ENCODE data around the gene KLHDC9. TPM values are rescaled to one million over a fixed set of nuclear protein-coding genes. Genes with fewer than 3 reads are reported as not detected.

The KLHDC9 gene
- total and polyA plus RNA-seq, 2 of the 13 experiments (the other 11 are each of a cell fraction or from before 2014, with no cell fraction given), result 2.9 TPM

DNA sequence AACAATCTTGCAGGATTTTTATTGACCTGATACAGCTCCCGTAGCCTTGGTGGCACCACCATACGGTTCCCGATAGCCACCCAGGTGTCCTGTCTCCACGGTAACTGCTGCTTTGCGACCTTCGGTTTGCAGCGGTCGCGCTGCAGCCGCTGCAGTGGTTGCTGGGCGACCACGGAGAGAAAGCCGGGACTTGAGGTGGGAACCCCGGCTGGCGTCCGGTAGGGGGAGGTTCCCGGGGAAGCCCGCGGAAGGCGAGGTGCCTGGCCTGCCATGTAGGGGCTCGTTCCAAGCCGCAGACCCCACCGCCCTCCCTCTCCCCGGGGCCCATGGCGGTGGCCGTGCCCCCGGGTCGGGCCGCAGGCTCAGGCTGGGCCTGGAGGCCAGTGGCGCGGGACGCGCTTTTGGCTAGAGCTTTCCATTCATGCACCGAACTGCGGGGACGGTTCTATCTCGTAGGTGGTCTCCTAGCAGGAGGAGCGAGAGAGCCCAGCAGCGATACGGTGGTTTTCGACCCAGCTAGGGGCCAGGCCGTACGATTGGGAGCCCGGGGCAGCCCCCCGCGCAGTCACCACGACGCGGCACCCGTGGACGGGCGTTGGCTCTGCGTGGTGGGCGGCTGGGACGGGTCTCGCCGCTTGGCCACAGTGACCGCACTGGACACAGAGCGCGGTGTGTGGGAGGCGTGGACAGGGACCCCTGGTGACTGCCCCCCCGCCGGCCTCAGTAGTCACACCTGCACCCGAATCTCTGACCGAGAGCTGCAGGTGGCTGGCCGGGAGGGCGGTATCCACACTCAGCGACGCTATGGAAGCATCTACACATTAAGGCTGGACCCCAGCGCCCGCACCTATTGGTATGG, at the start of gene KLHDC9 (continued):
- TF ChIP-seq, protein P1, sequence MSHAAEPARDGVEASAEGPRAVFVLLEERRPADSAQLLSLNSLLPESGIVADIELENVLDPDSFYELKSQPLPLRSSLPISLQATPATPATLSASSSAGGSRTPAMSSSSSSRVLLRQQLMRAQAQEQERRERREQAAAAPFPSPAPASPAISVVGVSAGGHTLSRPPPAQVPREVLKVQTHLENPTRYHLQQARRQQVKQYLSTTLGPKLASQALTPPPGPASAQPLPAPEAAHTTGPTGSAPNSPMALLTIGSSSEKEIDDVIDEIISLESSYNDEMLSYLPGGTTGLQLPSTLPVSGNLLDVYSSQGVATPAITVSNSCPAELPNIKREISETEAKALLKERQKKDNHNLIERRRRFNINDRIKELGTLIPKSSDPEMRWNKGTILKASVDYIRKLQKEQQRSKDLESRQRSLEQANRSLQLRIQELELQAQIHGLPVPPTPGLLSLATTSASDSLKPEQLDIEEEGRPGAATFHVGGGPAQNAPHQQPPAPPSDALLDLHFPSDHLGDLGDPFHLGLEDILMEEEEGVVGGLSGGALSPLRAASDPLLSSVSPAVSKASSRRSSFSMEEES (CRISPR knock-in tag; IDR thresholded peaks at IDR 0.05), result no peak
- TF ChIP-seq NCOA2 (CRISPR knock-in tag; IDR thresholded peaks at IDR 0.05) (no peak), ZBTB42 (CRISPR knock-in tag; IDR thresholded peaks at IDR 0.05) (no peak), NCOR1 (IDR thresholded peaks at IDR 0.05; ENCODE audit: borderline replicate concordance, low read length) (no peak), PHF20 (CRISPR knock-in tag; IDR thresholded peaks at IDR 0.05) (no peak), HOXA3 (CRISPR knock-in tag; IDR thresholded peaks at IDR 0.05) (no peak; the same call in 1 of the 2 replicates), HES4 (CRISPR knock-in tag; IDR thresholded peaks at IDR 0.05; ENCODE audit: borderline replicate concordance) (no peak), ZNF564 (CRISPR knock-in tag; IDR thresholded peaks at IDR 0.05) (0 out of 2 replicates have a peak, but pooled peaks have one; percentile 29), KMT2B (CRISPR knock-in tag; IDR thresholded peaks at IDR 0.05) (peak; percentile 68), SMARCC2 (IDR thresholded peaks at IDR 0.05) (no peak), ZKSCAN1 (IDR thresholded peaks at IDR 0.05; ENCODE audit: low read length) (no peak), SIN3B (IDR thresholded peaks at IDR 0.05; ENCODE audit: low read length) (no peak), SNRNP70 (IDR thresholded peaks at IDR 0.05; ENCODE audit: low read depth, low read length) (no peak), GTF3A (CRISPR knock-in tag; conservative IDR thresholded peaks at IDR 0.05) (no peak), ZNF782 (CRISPR knock-in tag; IDR thresholded peaks at IDR 0.05; ENCODE audit: borderline replicate concordance) (no peak)
- TF ChIP-seq, protein P2, sequence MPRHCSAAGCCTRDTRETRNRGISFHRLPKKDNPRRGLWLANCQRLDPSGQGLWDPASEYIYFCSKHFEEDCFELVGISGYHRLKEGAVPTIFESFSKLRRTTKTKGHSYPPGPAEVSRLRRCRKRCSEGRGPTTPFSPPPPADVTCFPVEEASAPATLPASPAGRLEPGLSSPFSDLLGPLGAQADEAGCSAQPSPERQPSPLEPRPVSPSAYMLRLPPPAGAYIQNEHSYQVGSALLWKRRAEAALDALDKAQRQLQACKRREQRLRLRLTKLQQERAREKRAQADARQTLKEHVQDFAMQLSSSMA (CRISPR knock-in tag; IDR thresholded peaks at IDR 0.05), result 0 out of 2 replicates have a peak, but pooled peaks have one; percentile 10
- TF ChIP-seq, protein P3, sequence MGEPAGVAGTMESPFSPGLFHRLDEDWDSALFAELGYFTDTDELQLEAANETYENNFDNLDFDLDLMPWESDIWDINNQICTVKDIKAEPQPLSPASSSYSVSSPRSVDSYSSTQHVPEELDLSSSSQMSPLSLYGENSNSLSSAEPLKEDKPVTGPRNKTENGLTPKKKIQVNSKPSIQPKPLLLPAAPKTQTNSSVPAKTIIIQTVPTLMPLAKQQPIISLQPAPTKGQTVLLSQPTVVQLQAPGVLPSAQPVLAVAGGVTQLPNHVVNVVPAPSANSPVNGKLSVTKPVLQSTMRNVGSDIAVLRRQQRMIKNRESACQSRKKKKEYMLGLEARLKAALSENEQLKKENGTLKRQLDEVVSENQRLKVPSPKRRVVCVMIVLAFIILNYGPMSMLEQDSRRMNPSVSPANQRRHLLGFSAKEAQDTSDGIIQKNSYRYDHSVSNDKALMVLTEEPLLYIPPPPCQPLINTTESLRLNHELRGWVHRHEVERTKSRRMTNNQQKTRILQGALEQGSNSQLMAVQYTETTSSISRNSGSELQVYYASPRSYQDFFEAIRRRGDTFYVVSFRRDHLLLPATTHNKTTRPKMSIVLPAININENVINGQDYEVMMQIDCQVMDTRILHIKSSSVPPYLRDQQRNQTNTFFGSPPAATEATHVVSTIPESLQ (CRISPR knock-in tag; conservative IDR thresholded peaks at IDR 0.05), result no peak
- TF ChIP-seq, protein P4, sequence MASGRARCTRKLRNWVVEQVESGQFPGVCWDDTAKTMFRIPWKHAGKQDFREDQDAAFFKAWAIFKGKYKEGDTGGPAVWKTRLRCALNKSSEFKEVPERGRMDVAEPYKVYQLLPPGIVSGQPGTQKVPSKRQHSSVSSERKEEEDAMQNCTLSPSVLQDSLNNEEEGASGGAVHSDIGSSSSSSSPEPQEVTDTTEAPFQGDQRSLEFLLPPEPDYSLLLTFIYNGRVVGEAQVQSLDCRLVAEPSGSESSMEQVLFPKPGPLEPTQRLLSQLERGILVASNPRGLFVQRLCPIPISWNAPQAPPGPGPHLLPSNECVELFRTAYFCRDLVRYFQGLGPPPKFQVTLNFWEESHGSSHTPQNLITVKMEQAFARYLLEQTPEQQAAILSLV (CRISPR knock-in tag; IDR thresholded peaks at IDR 0.05; ENCODE audit: borderline replicate concordance), result no peak
- TF ChIP-seq, protein P5, sequence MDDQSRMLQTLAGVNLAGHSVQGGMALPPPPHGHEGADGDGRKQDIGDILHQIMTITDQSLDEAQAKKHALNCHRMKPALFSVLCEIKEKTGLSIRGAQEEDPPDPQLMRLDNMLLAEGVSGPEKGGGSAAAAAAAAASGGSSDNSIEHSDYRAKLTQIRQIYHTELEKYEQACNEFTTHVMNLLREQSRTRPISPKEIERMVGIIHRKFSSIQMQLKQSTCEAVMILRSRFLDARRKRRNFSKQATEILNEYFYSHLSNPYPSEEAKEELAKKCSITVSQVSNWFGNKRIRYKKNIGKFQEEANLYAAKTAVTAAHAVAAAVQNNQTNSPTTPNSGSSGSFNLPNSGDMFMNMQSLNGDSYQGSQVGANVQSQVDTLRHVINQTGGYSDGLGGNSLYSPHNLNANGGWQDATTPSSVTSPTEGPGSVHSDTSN (CRISPR knock-in tag; IDR thresholded peaks at IDR 0.05; ENCODE audit: borderline replicate concordance), result no peak
- TF ChIP-seq, protein P6, sequence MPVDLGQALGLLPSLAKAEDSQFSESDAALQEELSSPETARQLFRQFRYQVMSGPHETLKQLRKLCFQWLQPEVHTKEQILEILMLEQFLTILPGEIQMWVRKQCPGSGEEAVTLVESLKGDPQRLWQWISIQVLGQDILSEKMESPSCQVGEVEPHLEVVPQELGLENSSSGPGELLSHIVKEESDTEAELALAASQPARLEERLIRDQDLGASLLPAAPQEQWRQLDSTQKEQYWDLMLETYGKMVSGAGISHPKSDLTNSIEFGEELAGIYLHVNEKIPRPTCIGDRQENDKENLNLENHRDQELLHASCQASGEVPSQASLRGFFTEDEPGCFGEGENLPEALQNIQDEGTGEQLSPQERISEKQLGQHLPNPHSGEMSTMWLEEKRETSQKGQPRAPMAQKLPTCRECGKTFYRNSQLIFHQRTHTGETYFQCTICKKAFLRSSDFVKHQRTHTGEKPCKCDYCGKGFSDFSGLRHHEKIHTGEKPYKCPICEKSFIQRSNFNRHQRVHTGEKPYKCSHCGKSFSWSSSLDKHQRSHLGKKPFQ (CRISPR knock-in tag; IDR thresholded peaks at IDR 0.05; ENCODE audit: insufficient replicate concordance), result no peak

Measured in HepG2 (cell line).